HepG2 (cell line): ENCODE data around the gene SLC15A5. TPM values are rescaled to one million over a fixed set of nuclear protein-coding genes. Genes with fewer than 3 reads are reported as not detected.

Experiments used
- ATAC-seq: fragments of 200-7000 bp; cut with Tn5 transposase; 3 replicates; pipeline ENCODE4 v1.9.1; 2020; ENCODE audit warnings: mild to moderate bottlenecking, moderate library complexity
- BruUV-seq: library from RNA; stranded (reverse); fragments of 400-500 nt; replicated peaks from 2 replicates; lab custom pipeline; 2021; lab: Mats Ljungman, UMichigan
- CTCF ChIA-PET: fragments of 300-600 bp; formaldehyde crosslinking; extraction: SDS; loops from one replicate; lab custom pipeline; 2021; ENCODE audit warnings: low total read pairs, inconsistent platforms, low intra/inter-chr PET ratio; lab: Yijun Ruan, JAX
- POLR2A ChIA-PET: fragments of 350-600 bp; sonication (Branson Sonifier 250); formaldehyde crosslinking; loops from one replicate; lab custom pipeline; 2020; ENCODE audit warnings: antibody characterized with exemption, inconsistent platforms; lab: Yijun Ruan, JAX
- DNase-seq: peaks from one replicate; pipeline ENCODE4 v3.0.0-alpha.2; 2015; ENCODE audit warnings: low spot score
- FAIRE-seq: peaks from 3 replicates; lab custom pipeline; 2011; peaks lifted over from hg19 to GRCh38; lab: Jason Lieb, UNC
- H2AFZ ChIP-seq: one replicate; pipeline ENCODE4 v1.6.1; 2011; ENCODE audit warnings: low read length, inconsistent platforms
- H3K27ac ChIP-seq: fragments of 300-600 bp; 3 replicates; pipeline ENCODE4 v1.8.0; 2011; ENCODE audit warnings: mixed run types, mild to moderate bottlenecking, mixed read lengths, low read length, inconsistent platforms; ENCODE audit not compliant: insufficient read depth; ENCODE audit errors: extremely low read length
- H3K27me3 ChIP-seq, 2 experiments: fragments of 200-600 bp in 1 of 2; 2 replicates in 1 of 2; 3 replicates in 1 of 2; pipeline versions ENCODE4 v1.6.0 to v1.8.0; 2011; ENCODE audit warnings: low read length in 2 of 2, mild to moderate bottlenecking in 2 of 2, moderate library complexity in 2 of 2, inconsistent platforms in 1 of 2; ENCODE audit not compliant: insufficient read depth in 2 of 2, control insufficient read depth in 1 of 2
- H3K36me3 ChIP-seq, 2 experiments: fragments of 200-600 bp in 1 of 2; replicated peaks in 1 of 2; 2 replicates in 1 of 2; 3 replicates in 1 of 2; pipeline versions ENCODE4 v1.5.1 to v1.8.0; 2011; ENCODE audit warnings: low read length in 2 of 2, inconsistent platforms in 1 of 2; ENCODE audit not compliant: insufficient read depth in 2 of 2, control insufficient read depth in 1 of 2
- H3K4me1 ChIP-seq: 2 replicates; pipeline ENCODE4 v1.5.1; 2012; ENCODE audit warnings: low read length, inconsistent platforms; ENCODE audit not compliant: insufficient read depth
- H3K4me2 ChIP-seq: 2 replicates; pipeline ENCODE4 v1.6.0; 2011; ENCODE audit warnings: low read depth, low read length, inconsistent platforms
- H3K4me3 ChIP-seq, 3 experiments: fragments of 200-600 bp in 1 of 3; sonication (generic), shearing (Covaris generic) in 1 of 3; replicated peaks in 1 of 3; 2 replicates each; pipeline ENCODE4 v1.5.1; 2011 to 2016; ENCODE audit warnings: low read length in 3 of 3, inconsistent platforms in 2 of 3, low read depth in 2 of 3, mild to moderate bottlenecking in 2 of 3, control low read depth in 1 of 3, mixed read lengths in 1 of 3; ENCODE audit not compliant: insufficient read depth in 1 of 3
- H3K79me2 ChIP-seq: one replicate; pipeline ENCODE4 v1.6.1; 2011; ENCODE audit warnings: low read length, inconsistent platforms; ENCODE audit not compliant: insufficient read depth
- H3K9ac ChIP-seq: 2 replicates; pipeline ENCODE4 v1.6.0; 2011; ENCODE audit warnings: mild to moderate bottlenecking, low read depth, low read length, inconsistent platforms; ENCODE audit not compliant: insufficient read depth
- H3K9me3 ChIP-seq: 2 replicates; pipeline ENCODE4 v1.5.1; 2012; ENCODE audit warnings: mild to moderate bottlenecking, low read length
- H4K20me1 ChIP-seq: 2 replicates; pipeline ENCODE4 v1.6.0; 2011; ENCODE audit warnings: inconsistent platforms, mild to moderate bottlenecking, low read length, moderate library complexity; ENCODE audit not compliant: insufficient read depth
- CSRNP2 ChIP-seq: sonication (generic); formaldehyde crosslinking; conservative IDR thresholded peaks from 2 replicates; pipeline ENCODE4 v1.8.0; 2022; ENCODE audit warnings: low read depth, missing genetic modification reagents
- DRAP1 ChIP-seq: IDR thresholded peaks from 2 replicates; pipeline ENCODE4 v1.6.1; 2016; ENCODE audit warnings: missing genetic modification reagents, missing compliant biosample characterization
- MLX ChIP-seq: IDR thresholded peaks from 2 replicates; pipeline ENCODE4 v1.6.1; 2016
- MTA3 ChIP-seq: sonication (generic); formaldehyde crosslinking; IDR thresholded peaks from 2 replicates; pipeline ENCODE4 v1.4.0; 2020; ENCODE audit warnings: missing genetic modification reagents
- ZSCAN21 ChIP-seq: sonication (generic); formaldehyde crosslinking; IDR thresholded peaks from 2 replicates; pipeline ENCODE4 v1.8.0; 2022; ENCODE audit warnings: mild to moderate bottlenecking, missing genetic modification reagents, moderate library complexity, borderline replicate concordance
- WGBS: methylation state at CpG from one replicate; pipeline ENCODE4 v1.1.6; 2017; ENCODE audit warnings: low lambda C conversion rate; 5-methylcytosine and 5-hydroxymethylcytosine counted together
- in situ Hi-C: cut with HindIII; loops from 2 replicates; pipeline ENCODE4 v1.10.0; 2017; ENCODE audit warnings: low pct_unique_long_range_greater_than_20kb; ENCODE audit not compliant: extremely low pct_ligation_motif_present
- intact Hi-C: fragments of 100-400 bp; cut with micrococcal nuclease; formaldehyde crosslinking; loops from one replicate; pipeline ENCODE4 v1.10.0; 2022; ENCODE audit not compliant: unreplicated experiment
- polyA plus RNA-seq, 8 experiments: library from polyadenylated mRNA; depleted of rRNA in 3 of 8; stranded (reverse) in 7 of 8; unstranded in 1 of 8; fragments of >200 nt; fragmentation: Illumina TruSeq in 4 of 8; extraction: Trizol in 4 of 8; gene quantifications; 2 replicates each; pipeline versions ENCODE4 v1.2.1 to v1.2.3, GENCODE V29; 2011 to 2016; ENCODE audit warnings: low read depth in 4 of 8, missing spikeins in 1 of 8, mixed read lengths in 1 of 8; ENCODE audit not compliant: insufficient read depth in 1 of 8
- total RNA-seq, 5 experiments: library from RNA; depleted of rRNA; stranded (reverse); fragments of >200 nt; fragmentation: Illumina TruSeq; extraction: Trizol; gene quantifications; 2 replicates each; pipeline ENCODE4 v1.2.3, GENCODE V29; 2016; ENCODE audit warnings: low read depth in 1 of 5

The SLC15A5 gene
- total and polyA plus RNA-seq, 2 of the 13 experiments (the other 11 are each of a cell fraction or from before 2014, with no cell fraction given): not detected

GRCh38 chr12:16148938-16149337 lies 128.5 kb downstream of the SLC15A5 start:
- POLR2A ChIA-PET: no interaction called here
- Histone ChIP-seq H3K27ac (no peak overlapping the region), H3K9ac (no peak overlapping the region), H2AFZ (no peak overlapping the region), H3K36me3 (no peaks in the 10 kb centered on the region), H3K79me2 (no peaks in the 10 kb centered on the region), H3K4me1 (no peaks in the 10 kb centered on the region), H3K4me2 (no peak overlapping the region), H4K20me1 (no peaks in the 10 kb centered on the region), H3K9me3 (no peaks in the 10 kb centered on the region), H3K27me3 (peaks cover 0 to 4% of the 10 kb centered on the region in 2 experiments; a peak in 1 of 5 replicates), H3K4me3 (no peak overlapping the region)
- in situ Hi-C loops: no loop called here
- FAIRE-seq (no peak), DNase-seq (no peak), ATAC-seq (no peak)
- CTCF ChIA-PET: no interaction called here
- WGBS: 27% methylated on average over 3 of the region's 3 CpGs
- no peak for TF ChIP-seq CSRNP2 (CRISPR knock-in tag)
- no peak for TF ChIP-seq MLX (CRISPR knock-in tag)
- no peak for TF ChIP-seq ZSCAN21 (CRISPR knock-in tag)
- TF ChIP-seq MTA3: no peak
- TF ChIP-seq DRAP1: no peak
- no TSS peak for BruUV-seq
- intact Hi-C loops: no loop called here

Other genes with a start within 250 kb of the SLC15A5 start
- 96.0 and 119 TPM in 2 replicates for gene MGST1, start 70.0 kb upstream of the SLC15A5 start, total RNA-seq (2016; rRNA removed; fragmentation: Illumina TruSeq; extraction: Trizol)
- 109 and 152 TPM in 2 replicates for gene MGST1, start 70.0 kb upstream of the SLC15A5 start, polyA plus RNA-seq (2011; rRNA removed)